Measurements from ENCODE around the gene TRIM2.

- TF ChIP-seq EZH2 (IDR thresholded peaks at IDR 0.05; ENCODE audit: borderline replicate concordance, low read depth, low read length, poor library complexity, severe bottlenecking) (no peak), CTCF (conservative IDR thresholded peaks at IDR 0.05; ENCODE audit: low read depth, low read length) (no peak)
Observed at GRCh38 chr4:153332936-153333335, 128.7 kb downstream of the TRIM2 start.

Measured in A673 (cell line).